Measurements from ENCODE around the gene NSD2.
"Not testable (repeated sequence)": the region's sequence is repeated elsewhere in the genome, so short reads cannot be mapped to it uniquely, and the experiment has no call there.

Gene NSD2

DNA sequence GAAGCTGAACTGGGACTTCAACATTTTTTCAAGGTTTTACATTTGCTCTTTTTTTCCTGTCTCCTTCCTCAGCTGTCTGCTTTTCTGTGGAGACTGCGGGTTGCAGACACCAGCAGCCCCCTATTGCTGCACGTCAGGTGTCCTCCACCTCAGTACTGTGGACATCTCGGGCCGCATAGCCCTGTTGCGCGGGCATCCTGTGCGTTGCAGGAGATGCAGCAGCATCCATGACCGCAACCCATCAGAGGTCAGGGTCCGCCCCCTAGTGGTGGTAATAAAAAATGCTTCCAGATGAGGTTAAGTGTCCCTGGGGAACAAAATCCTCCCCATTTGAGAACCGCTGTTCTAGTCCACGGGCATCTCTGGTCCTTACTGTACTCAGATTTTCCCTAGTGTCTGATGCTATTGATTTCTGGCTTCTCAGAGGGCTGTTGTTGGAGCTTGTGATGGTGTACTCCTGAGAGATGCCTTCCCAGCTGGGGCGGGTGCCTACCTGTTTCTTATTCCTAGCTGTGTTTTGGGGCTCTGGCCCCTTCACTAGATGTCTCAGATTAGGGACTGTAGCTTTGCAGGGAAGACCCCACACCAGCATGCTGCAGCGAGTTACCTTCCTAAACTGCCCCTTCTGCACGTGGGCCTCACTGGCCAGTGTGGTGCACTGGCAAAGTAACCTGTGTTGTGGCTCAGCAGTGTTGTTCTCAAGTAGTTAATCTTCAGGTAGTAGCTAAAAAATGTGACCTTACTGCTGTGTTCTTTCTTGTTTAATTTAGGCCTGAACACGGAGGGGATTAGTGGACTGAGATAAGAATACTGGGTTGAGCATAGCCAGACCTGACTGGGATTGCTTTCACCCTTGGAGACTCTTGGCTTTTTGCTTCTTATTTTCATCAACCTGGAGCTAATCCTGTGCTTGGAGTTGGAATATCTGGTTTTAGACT lies 28.2 kb downstream of the NSD2 start:
- DNase-seq (ENCODE audit: low read depth), result peak; percentile 41

DNA sequence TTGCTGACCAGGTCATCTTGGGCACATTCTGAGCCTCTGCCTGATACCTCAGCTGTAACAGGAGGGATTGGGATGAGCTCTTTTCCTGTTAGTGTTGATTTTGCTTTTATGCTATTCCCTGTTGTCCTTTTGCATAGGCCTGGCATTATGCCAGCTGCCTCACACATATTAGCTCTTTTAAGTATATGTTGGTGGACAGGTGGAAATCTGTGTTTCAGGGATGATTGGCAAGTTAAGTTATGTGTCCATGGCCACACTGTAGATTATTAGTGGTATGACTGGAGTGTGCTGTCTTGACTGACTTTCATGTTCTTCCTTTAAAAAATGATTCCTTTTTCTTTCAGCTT lies 28.9 kb downstream of the NSD2 start:
- DNase-seq (ENCODE audit: low read depth), result no peak

DNA sequence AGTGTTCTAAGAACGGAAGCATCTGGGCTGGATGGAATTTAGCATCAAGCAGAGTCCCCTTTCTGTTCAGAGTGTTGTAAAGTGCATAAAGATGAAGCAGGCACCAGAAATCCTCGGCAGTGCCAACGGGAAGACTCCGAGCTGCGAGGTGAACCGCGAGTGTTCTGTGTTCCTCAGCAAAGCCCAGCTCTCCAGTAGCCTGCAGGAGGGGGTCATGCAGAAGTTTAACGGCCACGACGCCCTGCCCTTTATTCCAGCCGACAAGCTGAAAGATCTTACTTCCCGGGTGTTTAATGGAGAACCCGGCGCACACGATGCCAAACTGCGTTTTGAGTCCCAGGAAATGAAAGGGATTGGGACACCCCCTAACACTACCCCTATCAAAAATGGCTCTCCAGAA lies 29.4 kb downstream of the NSD2 start:
- no peak for DNase-seq (ENCODE audit: low read depth)

DNA sequence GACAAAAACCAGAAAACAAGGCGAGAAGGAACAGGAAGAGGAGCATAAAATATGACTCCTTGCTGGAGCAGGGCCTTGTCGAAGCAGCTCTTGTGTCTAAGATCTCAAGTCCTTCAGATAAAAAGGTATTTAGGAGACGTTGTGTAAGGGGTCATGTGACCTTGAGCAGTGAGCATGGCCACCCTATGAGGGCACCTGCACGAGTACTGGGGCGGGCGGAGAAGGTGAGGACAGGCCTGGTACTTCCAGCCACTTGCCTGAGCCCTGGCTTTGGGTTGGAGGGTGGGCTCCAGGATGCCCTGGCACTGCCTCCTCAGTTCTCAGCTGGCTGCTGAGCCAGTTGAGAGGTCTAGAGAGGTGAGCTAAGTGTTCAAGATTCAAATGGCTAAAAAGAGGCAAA lies 29.9 kb downstream of the NSD2 start:
- no peak for DNase-seq (ENCODE audit: low read depth)

DNA sequence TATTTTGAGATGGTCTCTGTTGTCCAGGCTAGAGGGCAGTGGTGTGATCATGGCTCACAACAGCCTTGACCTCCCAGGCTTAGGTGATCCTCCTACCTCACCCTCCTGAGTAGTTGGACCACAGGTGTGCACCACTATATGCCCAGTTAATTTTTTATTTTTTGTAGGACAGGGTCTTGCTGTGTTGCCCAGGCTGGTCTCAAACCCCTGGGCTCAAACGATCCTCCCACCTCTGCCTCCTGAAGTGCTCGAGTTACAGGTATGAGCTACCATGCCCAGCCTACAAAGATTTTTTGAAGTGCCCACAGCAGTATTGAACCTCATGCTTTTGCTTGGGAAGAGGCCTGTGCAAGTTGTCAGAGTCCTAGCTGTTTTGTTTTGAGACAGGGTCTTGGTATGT lies 31.1 kb downstream of the NSD2 start:
- no peak for DNase-seq (ENCODE audit: low read depth)

DNA sequence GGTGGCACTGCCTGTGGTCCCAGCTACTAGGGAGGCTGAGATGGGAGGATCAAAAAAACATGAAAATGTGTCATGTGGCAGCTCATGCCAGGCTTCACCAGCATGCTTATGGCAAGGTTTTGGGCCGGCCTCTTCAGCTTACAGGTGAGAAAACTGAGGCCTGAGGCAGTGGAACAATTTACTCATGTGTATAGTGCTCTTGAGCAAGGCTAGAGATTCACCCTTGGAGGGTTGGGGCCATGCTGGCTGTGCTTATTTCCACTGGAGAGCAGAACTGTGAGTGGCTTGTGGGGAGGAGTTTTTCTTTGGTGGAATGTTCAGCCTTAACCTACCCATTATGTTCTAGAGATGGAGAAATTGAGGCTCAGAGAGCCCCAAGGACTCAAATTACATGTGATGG lies 31.8 kb downstream of the NSD2 start:
- no peak for DNase-seq (ENCODE audit: low read depth)

DNA sequence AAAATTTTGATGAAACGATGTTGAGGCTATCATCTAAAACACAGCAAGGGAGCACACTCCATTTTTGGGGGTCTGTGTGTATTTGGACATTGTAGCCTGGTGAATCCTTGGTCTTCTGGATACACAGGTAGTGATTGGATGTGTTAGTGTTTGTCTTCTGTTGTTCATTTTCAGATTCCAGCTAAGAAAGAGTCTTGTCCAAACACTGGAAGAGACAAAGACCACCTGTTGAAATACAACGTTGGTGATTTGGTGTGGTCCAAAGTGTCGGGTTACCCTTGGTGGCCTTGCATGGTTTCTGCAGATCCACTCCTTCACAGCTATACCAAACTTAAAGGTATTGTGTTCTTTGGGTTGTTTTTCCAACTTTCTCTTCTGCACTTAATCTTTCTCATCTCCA lies 32.8 kb downstream of the NSD2 start:
- DNase-seq (ENCODE audit: low read depth), result no peak

DNA sequence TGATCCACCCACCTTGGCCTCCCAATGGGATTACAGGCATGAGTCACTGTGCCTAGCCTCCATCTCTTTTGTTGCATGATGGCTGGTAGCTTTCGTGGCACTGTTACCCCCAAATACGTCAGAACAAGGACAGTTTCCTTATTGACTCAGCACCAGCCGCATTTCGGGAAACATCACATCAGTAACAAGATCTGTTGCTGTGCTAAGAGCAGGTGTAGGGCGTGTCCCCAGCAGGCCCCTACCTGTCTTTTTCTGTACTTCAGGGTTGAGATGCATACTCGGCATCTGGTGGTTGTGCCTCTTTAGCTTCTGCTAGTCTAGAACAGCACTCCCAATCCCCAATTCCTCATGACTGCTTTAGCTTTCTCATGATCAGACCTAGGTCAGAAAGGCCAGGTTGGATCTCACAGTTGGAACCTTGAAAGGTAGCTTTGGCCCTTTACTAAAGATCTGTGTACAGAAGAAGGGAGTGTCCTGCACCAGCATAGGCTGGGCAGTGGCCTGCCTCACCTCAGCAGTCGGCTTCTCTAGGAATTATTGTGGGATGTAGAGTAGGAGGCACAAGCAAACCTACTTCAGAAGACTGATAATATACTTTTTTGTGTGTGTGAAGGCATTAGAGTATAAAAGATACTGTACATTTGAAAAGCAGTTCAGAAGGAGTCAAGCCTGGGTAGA lies 36.8 kb downstream of the NSD2 start:
- DNase-seq (ENCODE audit: low read depth), result no peak

DNA sequence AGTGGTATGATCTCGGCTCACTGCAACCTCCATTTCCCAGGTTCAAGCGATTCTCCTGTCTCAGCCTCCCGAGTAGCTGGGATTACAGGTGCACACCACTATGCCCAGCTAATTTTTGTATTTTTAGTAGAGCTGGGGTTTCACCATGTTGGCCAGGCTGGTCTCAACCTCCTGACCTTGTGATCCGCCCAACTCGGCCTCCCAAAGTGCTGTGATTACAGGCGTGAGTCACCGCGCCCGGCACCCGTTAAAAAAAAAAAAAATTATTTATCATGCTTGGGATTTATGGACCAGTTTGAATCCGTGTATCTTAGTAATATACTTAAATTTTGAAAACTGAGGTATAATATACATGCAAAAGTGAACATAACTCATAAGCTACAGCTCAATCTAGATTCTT lies 38.5 kb downstream of the NSD2 start:
- not testable (repeated sequence) for DNase-seq (ENCODE audit: low read depth)

DNA sequence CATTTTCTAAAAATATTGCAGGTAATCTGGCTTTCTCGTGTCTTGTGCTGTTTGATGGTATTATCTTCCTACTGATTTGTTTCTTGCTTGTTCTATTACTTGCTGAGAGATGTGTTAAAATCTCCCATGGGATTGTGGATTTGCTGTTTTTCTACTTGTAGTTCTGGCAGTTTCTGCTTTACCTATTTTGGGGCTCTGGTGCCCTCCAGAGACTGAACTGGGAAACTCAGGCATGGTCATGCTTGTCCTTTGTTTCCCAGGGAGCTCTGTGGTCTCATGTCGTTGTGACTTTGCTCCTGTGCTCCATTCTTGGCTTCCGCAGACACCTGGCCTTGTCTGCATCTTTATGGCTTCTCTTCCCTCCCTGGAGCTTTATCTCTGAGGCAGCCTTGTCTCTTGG lies 39.5 kb downstream of the NSD2 start:
- no peak for DNase-seq (ENCODE audit: low read depth)

DNA sequence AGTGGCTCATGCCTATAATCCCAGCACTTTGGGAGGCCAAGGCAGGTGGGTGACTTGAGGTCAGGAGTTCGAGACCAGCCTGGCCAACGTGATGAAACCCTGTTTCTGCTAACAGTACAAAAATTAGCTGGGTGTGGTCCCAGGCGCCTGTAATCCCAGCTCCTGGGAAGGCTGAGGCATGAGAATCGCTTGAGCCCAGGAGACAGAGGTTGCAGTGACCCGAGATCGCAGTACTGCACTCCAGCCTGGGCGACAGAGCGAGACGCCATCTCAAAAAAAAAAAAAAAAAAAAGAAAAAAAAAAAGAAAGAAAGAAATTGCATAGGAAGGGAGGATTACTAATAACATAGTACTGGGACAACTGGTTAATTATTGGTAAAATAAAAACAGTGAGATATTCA lies 40.1 kb downstream of the NSD2 start:
- not testable (repeated sequence) for DNase-seq (ENCODE audit: low read depth)

DNA sequence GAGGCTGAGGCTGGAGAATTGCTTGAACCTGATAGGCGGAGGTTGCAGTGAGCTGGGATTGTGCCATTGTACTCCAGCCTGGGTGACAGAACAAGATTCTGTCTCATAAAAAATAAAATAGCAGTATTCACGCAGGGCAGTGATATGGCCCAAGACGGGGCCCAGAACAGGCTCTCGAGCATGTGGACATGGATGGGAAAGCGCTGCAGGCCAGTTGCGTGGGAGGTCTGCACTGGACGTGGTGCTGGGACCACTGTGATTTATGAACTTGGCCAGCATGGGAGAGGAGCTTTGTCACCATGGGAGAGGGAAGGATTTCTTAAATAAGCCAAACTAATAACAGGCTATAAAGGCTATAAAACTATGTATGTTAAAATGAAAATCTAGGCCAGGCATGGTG lies 51.6 kb downstream of the NSD2 start:
- DNase-seq (ENCODE audit: low read depth), result no peak

DNA sequence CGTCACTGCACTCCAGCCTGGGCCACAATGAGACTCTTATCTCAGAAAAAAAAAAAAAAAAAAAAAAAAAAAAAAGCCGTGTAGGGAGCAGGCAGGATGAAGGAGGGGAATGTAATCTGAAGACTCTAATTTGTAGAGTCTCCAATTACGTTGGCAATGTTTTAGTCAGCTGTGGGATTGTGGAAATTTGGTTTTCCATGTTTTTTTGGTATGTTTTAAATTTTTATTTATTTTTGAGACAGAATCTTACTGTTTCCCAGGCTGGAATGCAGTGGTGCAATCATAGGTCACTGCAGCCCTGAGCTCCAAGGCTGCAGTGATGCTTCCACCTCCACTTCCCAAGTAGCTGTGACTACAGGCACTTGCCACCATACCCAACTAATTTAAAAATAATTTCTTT lies 56.5 kb downstream of the NSD2 start:
- no peak for DNase-seq (ENCODE audit: low read depth)

DNA sequence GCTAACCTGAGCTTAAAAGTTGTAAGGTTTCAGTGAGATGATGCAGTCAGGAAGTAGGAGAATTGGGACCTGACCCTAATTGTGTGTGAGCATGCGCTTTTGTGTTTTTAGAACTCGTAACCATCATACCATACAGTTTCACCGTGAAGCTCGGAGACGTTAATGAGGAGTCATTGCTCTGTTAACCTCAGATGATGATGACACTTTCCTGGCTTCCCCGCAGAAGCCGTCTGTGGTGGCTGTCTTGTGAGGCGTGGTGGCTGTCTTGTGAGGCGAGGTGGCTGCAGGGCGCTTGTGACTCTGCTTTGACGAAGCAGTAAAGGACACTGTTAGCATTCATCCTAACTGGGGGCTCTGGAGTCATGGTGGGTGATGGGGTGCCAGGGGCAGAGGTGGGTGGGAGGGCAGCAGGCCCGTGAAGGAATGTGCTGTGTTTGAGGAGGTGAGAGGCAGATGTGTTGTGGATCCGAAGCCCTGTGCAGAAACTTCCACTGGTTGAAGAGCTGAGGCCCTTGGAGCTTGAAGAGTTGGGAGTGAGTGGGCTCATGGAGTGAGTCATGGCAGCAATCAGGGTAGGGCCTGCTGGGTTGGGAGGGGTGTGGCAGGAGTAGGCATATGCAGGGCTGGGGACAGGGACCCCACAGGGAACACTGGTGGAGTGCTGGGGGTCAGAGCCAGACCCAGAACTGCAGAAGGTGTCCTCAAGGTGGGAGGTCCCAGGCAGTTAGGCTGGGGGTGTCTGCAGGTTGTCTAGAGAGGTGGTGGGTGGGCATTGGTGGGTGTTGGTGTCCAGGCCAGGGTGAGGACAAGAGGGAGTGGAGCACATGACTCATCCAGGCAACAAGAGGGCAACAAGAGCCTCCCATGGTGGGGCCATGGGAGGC lies 57.4 kb downstream of the NSD2 start:
- DNase-seq (ENCODE audit: low read depth), result no peak

DNA sequence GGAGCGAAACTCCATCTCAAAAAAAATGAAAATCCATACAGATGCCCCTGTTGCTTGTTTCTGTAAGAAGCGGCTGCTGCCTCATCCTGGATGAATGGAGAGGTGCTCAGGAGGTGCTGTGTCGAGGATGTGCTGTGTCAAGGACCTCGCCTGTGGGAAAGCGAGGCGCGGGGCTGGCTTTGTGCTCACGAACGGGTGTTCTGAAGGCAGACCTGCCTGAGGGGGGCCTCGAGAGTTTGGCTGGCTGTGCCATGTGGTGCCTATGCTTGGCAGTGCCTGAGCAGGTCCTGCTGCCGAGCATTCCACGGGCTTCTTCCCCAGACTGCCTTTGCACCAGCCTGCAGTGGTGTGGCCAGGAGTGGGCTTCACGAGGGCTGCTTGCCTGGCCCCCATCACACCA lies 61.5 kb downstream of the NSD2 start:
- DNase-seq (ENCODE audit: low read depth), result no peak

DNA sequence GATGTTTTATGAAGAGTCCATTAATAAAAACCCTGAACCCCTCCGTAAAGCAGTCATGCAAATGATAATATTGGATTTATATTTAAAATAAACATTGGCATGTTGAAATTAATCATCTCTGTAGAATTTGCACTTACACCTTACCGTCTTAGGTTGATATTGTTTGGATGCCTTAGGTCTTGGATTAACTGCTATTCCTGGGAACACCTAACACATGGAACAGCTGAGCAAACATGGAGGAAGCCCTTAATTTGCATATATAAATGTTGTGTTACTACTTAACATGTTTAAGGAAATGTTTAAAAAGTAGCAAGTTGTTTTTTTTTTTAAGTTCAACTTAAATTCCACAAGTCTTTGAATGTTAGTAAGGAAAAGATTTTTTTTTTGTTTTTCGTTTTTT lies 62.5 kb downstream of the NSD2 start:
- no peak for DNase-seq (ENCODE audit: low read depth)

DNA sequence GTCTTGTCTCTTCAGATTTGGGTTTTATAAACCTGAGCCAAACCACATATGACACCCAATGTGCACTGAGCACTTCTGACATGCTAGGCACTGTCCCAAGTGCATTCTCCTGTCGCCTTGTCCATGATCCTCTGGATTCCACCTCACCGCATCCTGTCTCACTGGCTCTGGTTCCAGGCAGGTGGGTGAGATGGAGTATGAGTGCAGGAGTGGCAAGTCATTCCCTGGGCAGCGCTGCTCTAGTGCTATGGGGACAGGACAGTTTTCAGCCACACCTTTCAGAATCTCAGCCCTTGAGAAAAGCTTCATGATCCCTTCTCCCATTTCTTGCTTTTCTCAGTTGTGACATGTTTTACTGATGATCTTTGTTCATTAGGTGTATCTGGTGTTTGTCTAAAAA lies 66.4 kb downstream of the NSD2 start:
- no peak for DNase-seq (ENCODE audit: low read depth)

DNA sequence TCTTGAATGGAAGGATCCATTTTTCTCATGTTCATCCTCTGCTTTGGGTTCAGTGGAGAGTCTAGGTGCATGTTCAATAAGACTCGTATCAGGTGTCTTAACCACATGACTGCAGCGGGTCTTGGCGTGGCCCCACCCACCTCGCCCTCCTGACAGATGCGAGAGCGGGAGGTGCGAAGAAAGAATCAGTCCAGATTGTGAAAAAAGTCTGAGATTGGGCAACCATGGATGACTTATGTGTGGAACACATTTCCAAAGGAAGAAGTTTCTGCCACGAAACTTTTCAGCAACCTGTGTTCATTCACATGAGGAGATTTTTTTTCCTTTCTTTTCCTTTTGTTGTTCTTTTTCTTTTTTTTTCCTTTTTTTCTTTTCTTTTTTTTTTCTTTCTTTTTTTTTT lies 66.8 kb downstream of the NSD2 start:
- no peak for DNase-seq (ENCODE audit: low read depth)

DNA sequence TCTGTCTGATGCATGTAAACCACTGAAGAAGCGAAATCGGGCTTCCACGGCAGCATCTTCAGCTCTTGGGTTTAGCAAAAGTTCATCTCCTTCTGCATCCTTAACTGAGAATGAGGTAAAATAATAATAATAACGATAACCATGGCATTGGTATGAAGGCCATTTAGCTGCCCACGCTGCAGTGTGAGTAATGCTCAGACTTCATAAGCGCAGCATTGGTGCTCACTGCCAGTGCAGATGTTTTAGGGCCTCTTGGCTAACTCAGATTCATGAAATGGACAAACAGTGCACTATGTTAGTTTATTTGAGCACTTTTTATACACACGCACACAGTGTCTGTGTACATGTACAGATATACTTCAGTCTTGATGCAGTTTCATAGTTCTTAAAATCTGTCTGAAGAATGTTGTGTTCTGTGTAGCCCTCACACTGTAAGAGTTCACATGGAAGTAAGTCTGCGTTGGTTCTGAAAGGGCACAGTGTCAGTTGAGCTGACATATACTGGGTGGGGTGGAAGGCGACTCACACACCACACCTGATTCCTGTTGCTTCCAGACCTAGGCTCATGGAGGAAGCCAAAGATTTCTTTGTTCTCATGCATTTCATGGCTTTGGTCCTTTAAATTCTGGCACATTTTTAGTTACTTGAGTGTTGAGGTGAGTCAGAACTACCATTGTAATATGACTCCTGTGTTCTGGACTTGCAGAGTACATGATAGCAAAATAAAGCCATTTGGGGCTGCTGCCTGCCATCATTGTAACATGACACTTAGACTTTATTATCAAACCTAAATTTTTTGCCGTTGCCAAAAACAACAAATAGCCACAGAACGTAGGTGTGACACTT lies 68.7 kb downstream of the NSD2 start:
- DNase-seq (ENCODE audit: low read depth), result no peak

DNA sequence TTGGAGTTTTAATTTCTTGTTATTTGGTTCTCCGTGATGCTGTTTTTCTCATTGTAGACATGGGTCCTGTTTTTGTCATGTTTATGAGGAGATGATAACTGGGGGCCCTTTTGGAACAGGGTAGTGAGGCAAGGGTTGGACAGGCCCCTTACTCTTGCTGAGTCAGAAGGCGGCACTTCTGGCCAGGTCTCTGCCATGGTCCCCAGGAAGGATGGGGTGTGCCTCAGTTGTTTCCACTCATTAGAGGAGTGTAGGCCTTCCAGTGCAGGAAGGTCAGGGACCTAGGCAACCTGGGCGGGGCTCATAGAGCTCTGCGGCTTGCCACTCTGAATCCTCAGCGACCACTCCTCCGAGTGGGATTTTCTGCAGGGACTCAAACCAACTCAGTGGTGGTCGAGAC lies 69.4 kb downstream of the NSD2 start:
- no peak for DNase-seq (ENCODE audit: low read depth)

DNA sequence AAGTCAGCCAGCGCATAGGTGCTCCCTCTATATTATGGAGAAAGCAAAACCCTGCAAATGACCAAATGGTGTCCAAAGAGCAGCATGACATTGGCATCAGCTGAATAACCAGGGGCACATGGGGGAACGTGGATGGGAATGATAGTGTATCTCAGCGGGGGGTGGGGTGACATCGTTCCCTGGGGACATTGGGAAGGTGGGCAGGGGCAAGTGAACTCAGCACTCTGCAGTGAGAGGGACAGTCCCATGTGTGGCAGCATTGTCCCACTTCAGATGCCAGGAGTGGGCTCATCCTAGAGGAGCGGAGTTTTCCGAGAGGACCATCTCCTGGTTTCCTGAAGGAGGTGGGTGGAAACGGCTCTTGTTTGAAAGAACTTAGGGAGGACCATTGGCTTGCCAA lies 72.7 kb downstream of the NSD2 start:
- no peak for DNase-seq (ENCODE audit: low read depth)
